ENCODE results near the gene SNUPN. TPM values are rescaled to one million over a fixed set of nuclear protein-coding genes. Genes with fewer than 3 reads are reported as not detected.

Gene SNUPN
- total RNA-seq, 4 donors from 2014 or later, result 17.6 to 23.2 (median 18.7) TPM

DNA sequence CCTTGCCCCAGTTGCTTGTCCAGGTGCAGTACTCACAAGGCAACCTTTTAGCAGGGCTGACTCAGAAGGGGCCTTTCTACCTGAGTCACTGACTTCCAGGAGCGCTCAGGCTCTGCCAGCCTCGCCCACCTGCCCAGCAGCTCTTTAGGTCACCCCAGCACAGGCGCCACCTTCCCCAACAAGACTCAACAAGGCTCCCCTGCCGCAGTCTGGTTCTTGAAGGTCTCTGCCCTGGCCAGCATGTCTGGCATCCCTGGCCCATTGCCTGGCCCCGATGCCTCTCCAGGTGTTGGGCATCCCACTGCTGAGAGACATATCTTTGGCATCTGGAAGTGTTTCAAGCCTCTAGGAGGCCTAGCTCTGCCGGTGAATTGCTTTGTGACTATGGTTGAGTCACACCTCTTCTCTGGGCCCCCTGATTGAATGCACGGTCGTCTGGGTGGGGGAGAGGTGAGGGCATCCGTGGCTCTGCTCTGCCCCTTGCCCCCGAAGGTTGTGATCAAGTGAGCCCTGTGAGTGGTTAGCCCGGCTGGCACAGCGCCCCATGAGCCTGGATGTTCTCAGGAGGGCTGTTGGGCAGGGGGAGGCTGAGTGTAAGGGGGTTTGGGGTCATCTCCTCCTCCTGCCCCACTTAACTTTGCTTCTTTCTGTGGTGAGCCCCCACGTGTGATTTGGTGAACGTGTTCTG is 43.8 kb upstream of the SNUPN start:
- peak; percentile 17 for ATAC-seq (ENCODE audit: low FRiP score)
- TF ChIP-seq, protein P1, sequence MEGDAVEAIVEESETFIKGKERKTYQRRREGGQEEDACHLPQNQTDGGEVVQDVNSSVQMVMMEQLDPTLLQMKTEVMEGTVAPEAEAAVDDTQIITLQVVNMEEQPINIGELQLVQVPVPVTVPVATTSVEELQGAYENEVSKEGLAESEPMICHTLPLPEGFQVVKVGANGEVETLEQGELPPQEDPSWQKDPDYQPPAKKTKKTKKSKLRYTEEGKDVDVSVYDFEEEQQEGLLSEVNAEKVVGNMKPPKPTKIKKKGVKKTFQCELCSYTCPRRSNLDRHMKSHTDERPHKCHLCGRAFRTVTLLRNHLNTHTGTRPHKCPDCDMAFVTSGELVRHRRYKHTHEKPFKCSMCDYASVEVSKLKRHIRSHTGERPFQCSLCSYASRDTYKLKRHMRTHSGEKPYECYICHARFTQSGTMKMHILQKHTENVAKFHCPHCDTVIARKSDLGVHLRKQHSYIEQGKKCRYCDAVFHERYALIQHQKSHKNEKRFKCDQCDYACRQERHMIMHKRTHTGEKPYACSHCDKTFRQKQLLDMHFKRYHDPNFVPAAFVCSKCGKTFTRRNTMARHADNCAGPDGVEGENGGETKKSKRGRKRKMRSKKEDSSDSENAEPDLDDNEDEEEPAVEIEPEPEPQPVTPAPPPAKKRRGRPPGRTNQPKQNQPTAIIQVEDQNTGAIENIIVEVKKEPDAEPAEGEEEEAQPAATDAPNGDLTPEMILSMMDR (IDR thresholded peaks at IDR 0.05), result no peak
- DNase-seq (ENCODE audit: low spot score), result no peak

- DNase-seq (ENCODE audit: low spot score), result no peak
- TF ChIP-seq, protein P1 (IDR thresholded peaks at IDR 0.05), result no peak
- ATAC-seq (ENCODE audit: low FRiP score), result peak; percentile 29
These were observed 41.4 kb upstream of the SNUPN start for GRCh38 chr15:75666823-75667501.

- TF ChIP-seq, protein P1 (IDR thresholded peaks at IDR 0.05), result no peak
- DNase-seq (ENCODE audit: low spot score), result no peak
- no peak for ATAC-seq (ENCODE audit: low FRiP score)
These were observed 38.5 kb upstream of the SNUPN start for GRCh38 chr15:75663931-75664421.

- ATAC-seq (ENCODE audit: low FRiP score) (no peak), DNase-seq (ENCODE audit: low spot score) (no peak)
- TF ChIP-seq, protein P1 (IDR thresholded peaks at IDR 0.05), result no peak
These were observed 37.4 kb upstream of the SNUPN start for GRCh38 chr15:75662823-75663519.

DNA sequence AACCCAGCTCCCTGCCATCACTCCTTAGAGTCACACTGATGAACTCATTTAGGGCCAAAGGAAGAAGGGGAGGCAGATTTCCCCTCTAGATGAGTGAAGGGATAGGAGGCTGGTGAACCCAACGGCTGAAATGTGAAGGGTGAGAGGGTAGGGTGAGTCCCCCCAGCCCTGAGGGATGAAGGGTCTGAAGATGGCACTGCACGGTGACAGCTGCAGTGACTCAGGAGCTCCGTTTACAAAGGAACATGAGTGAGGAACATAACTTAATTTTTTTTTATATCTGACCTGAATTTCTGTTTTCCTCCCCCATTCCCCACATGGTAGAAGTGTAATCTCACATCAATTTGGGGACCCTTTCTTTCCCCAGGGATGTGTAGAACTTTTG is 36.2 kb upstream of the SNUPN start:
- DNase-seq (ENCODE audit: low spot score) (no peak), ATAC-seq (ENCODE audit: low FRiP score) (no peak)
- TF ChIP-seq, protein P1 (IDR thresholded peaks at IDR 0.05), result no peak

GRCh38 chr15:75661100-75661755 is 35.7 kb upstream of the SNUPN start:
- DNase-seq (ENCODE audit: low spot score), result no peak
- TF ChIP-seq, protein P1 (IDR thresholded peaks at IDR 0.05), result no peak
- peak; percentile 95 for ATAC-seq (ENCODE audit: low FRiP score)
